Mesenchymal stem cell (in vitro differentiated cells and primary cell): ENCODE results near the gene QTRT2.

Experiments
- DNase-seq: peaks from one replicate; pipeline ENCODE4 v3.0.0-alpha.2; 2013
- H2AFZ ChIP-seq: one replicate; pipeline ENCODE4 v1.6.1; 2013; ENCODE audit warnings: low read depth, mild to moderate bottlenecking, control low read depth, inconsistent platforms, low read length, moderate library complexity
- H2AK5ac ChIP-seq: 2 replicates; pipeline ENCODE4 v1.6.1; 2013; ENCODE audit warnings: low read length, moderate library complexity, mild to moderate bottlenecking, inconsistent platforms; ENCODE audit not compliant: severe bottlenecking
- H2BK120ac ChIP-seq: one replicate; pipeline ENCODE4 v1.6.1; 2013; ENCODE audit warnings: low read depth, mild to moderate bottlenecking, inconsistent platforms, low read length, moderate library complexity
- H2BK12ac ChIP-seq, 2 experiments: one replicate each; pipeline ENCODE4 v1.6.1; 2013; ENCODE audit warnings: inconsistent platforms in 2 of 2, low read length in 2 of 2, mild to moderate bottlenecking in 2 of 2, moderate library complexity in 2 of 2, control low read depth in 1 of 2
- H2BK15ac ChIP-seq: one replicate; pipeline ENCODE4 v1.6.1; 2013; ENCODE audit warnings: mild to moderate bottlenecking, low read depth, inconsistent platforms; ENCODE audit not compliant: poor library complexity, severe bottlenecking
- H2BK5ac ChIP-seq: 2 replicates; pipeline ENCODE4 v1.6.1; 2013; ENCODE audit warnings: low read depth, mild to moderate bottlenecking, low read length, control low read depth, inconsistent platforms; ENCODE audit not compliant: poor library complexity, severe bottlenecking
- H3K14ac ChIP-seq, 2 experiments: one replicate each; pipeline ENCODE4 v1.6.1; 2013; ENCODE audit warnings: inconsistent platforms in 2 of 2, low read length in 2 of 2, control low read depth in 1 of 2, mild to moderate bottlenecking in 1 of 2, moderate library complexity in 1 of 2
- H3K18ac ChIP-seq, 2 experiments: one replicate each; pipeline ENCODE4 v1.6.1; 2013; ENCODE audit warnings: inconsistent platforms in 2 of 2, low read length in 2 of 2, control low read depth in 1 of 2, low read depth in 1 of 2, mild to moderate bottlenecking in 1 of 2
- H3K23ac ChIP-seq, 2 experiments: one replicate each; pipeline ENCODE4 v1.6.1; 2013; ENCODE audit warnings: inconsistent platforms in 2 of 2, low read length in 2 of 2, mild to moderate bottlenecking in 2 of 2, moderate library complexity in 2 of 2, control low read depth in 1 of 2
- H3K27ac ChIP-seq: 2 replicates; pipeline ENCODE4 v1.5.1; 2013; ENCODE audit warnings: mild to moderate bottlenecking, moderate library complexity, low read length, control low read depth, inconsistent platforms; ENCODE audit not compliant: poor library complexity, severe bottlenecking
- H3K27me3 ChIP-seq, 2 experiments: 2 replicates each; pipeline versions ENCODE4 v1.6.1 to v1.7.0; 2013; ENCODE audit warnings: low read length in 2 of 2, mild to moderate bottlenecking in 2 of 2, moderate library complexity in 2 of 2, control low read depth in 1 of 2, inconsistent platforms in 1 of 2; ENCODE audit not compliant: control insufficient read depth in 1 of 2, insufficient read depth in 1 of 2
- H3K36me3 ChIP-seq, 2 experiments: 2 replicates each; pipeline versions ENCODE4 v1.6.1 to v1.7.0; 2013; ENCODE audit warnings: low read length in 2 of 2, control low read depth in 1 of 2, inconsistent platforms in 1 of 2, low read depth in 1 of 2, mild to moderate bottlenecking in 1 of 2; ENCODE audit not compliant: insufficient read depth in 2 of 2, control insufficient read depth in 1 of 2
- H3K4ac ChIP-seq, 2 experiments: one replicate each; pipeline ENCODE4 v1.6.1; 2013; ENCODE audit warnings: inconsistent platforms in 2 of 2, low read length in 2 of 2, mild to moderate bottlenecking in 2 of 2, moderate library complexity in 2 of 2, control low read depth in 1 of 2, low read depth in 1 of 2
- H3K4me1 ChIP-seq: 2 replicates; pipeline ENCODE4 v1.6.1; 2013; ENCODE audit warnings: low read depth, low read length, control low read depth; ENCODE audit not compliant: control insufficient read depth, insufficient read depth
- H3K4me2 ChIP-seq: 2 replicates; pipeline ENCODE4 v1.6.1; 2013; ENCODE audit warnings: low read length, mild to moderate bottlenecking, inconsistent platforms; ENCODE audit not compliant: poor library complexity, severe bottlenecking
- H3K4me3 ChIP-seq, 2 experiments: 2 replicates each; pipeline versions ENCODE4 v1.5.1 to v1.7.0; 2013; ENCODE audit warnings: low read length in 2 of 2, mild to moderate bottlenecking in 2 of 2, control low read depth in 1 of 2, low read depth in 1 of 2; ENCODE audit not compliant: insufficient read depth in 1 of 2
- H3K79me1 ChIP-seq: replicated peaks from 2 replicates; pipeline ENCODE4 v1.6.1; 2013; ENCODE audit warnings: mild to moderate bottlenecking, control low read depth, low read length, inconsistent platforms; ENCODE audit not compliant: poor library complexity, severe bottlenecking
- H3K9ac ChIP-seq: 2 replicates; pipeline ENCODE4 v1.7.0; 2013; ENCODE audit warnings: mild to moderate bottlenecking, low read length, moderate library complexity
- H3K9me3 ChIP-seq: 2 replicates; pipeline ENCODE4 v1.7.0; 2013; ENCODE audit warnings: mild to moderate bottlenecking, low read length; ENCODE audit not compliant: control insufficient read depth
- H4K8ac ChIP-seq: one replicate; pipeline ENCODE4 v1.6.1; 2013; ENCODE audit warnings: inconsistent platforms, mild to moderate bottlenecking, low read length, moderate library complexity
- H4K91ac ChIP-seq: one replicate; pipeline ENCODE4 v1.6.1; 2013; ENCODE audit warnings: mild to moderate bottlenecking, low read length, inconsistent platforms
- WGBS: methylation state at CpG from one replicate; pipeline ENCODE4 v1.1.7; 2013; ENCODE audit warnings: mixed read lengths; 5-methylcytosine and 5-hydroxymethylcytosine counted together

Gene QTRT2

GRCh38 chr3:114060906-114061655 is 4.5 kb downstream of the QTRT2 start:
- H3K18ac ChIP-seq = no peak overlapping the region
- no peak overlapping the region for H2BK12ac ChIP-seq
- H3K14ac ChIP-seq = no peak overlapping the region
- H4K8ac ChIP-seq = no peak overlapping the region
- H3K4me3 ChIP-seq = no peak overlapping the region
- no peak overlapping the region for H3K4me2 ChIP-seq
- H2BK5ac ChIP-seq = no peak overlapping the region
- H2AK5ac ChIP-seq = no peak overlapping the region
- H2AFZ ChIP-seq = no peak overlapping the region
- no peak overlapping the region for H3K4ac ChIP-seq
- no peak overlapping the region for H3K9ac ChIP-seq
- H3K9me3 ChIP-seq = no peaks in the 10 kb centered on the region
- 91% methylated on average over 8 of the region's 8 CpGs for WGBS
- no peak for DNase-seq
- no peak overlapping the region for H3K27ac ChIP-seq
- H4K91ac ChIP-seq = no peak overlapping the region
- H3K23ac ChIP-seq = no peak overlapping the region
- H3K27me3 ChIP-seq = no peaks in the 10 kb centered on the region
- H3K36me3 ChIP-seq = peaks cover 2 to 20% of the 10 kb centered on the region in 2 experiments
- no peak overlapping the region for H2BK15ac ChIP-seq
- H3K4me1 ChIP-seq = peaks cover 4% of the 10 kb centered on the region
- peaks cover 34% of the 10 kb centered on the region for H3K79me1 ChIP-seq
- H2BK120ac ChIP-seq = peak overlapping the region; percentile 34

- WGBS = 92% methylated on average over 4 of the region's 4 CpGs
- Histone ChIP-seq H3K14ac (no peak overlapping the region), H3K9me3 (no peaks in the 10 kb centered on the region), H2AK5ac (no peak overlapping the region), H3K18ac (no peak overlapping the region), H3K9ac (no peak overlapping the region), H2BK120ac (no peak overlapping the region), H3K23ac (no peak overlapping the region), H3K79me1 (peaks cover 22% of the 10 kb centered on the region), H4K91ac (no peak overlapping the region), H3K4me2 (no peak overlapping the region), H3K36me3 (peaks cover 9 to 61% of the 10 kb centered on the region in 2 experiments), H2BK5ac (no peak overlapping the region), H3K4me1 (peaks cover 3% of the 10 kb centered on the region), H2BK12ac (no peak overlapping the region), H3K27me3 (no peaks in the 10 kb centered on the region), H3K27ac (no peak overlapping the region), H3K4me3 (no peak overlapping the region), H4K8ac (no peak overlapping the region), H2BK15ac (no peak overlapping the region), H3K4ac (no peak overlapping the region), H2AFZ (no peak overlapping the region)
- DNase-seq = no peak
These were observed 11.3 kb downstream of the QTRT2 start for GRCh38 chr3:114067804-114068203.

- Histone ChIP-seq H2BK15ac (no peak overlapping the region), H3K14ac (no peak overlapping the region), H2AFZ (no peak overlapping the region), H2BK5ac (no peak overlapping the region), H2BK120ac (no peak overlapping the region), H4K8ac (no peak overlapping the region), H3K23ac (no peak overlapping the region), H3K27ac (no peak overlapping the region), H3K4me3 (no peak overlapping the region), H3K79me1 (peaks cover 23% of the 10 kb centered on the region), H4K91ac (no peak overlapping the region), H3K18ac (no peak overlapping the region), H3K9me3 (no peaks in the 10 kb centered on the region), H2AK5ac (no peak overlapping the region), H3K4me1 (peaks cover 3% of the 10 kb centered on the region), H3K4me2 (no peak overlapping the region), H3K9ac (no peak overlapping the region), H2BK12ac (no peak overlapping the region), H3K4ac (no peak overlapping the region), H3K36me3 (peaks cover 11 to 67% of the 10 kb centered on the region in 2 experiments), H3K27me3 (no peaks in the 10 kb centered on the region)
- no peak for DNase-seq
- no CpG with 5 or more reads among the region's 4 CpGs for WGBS
These were observed 11.8 kb downstream of the QTRT2 start for GRCh38 chr3:114068336-114068735.

- Histone ChIP-seq H3K4me1 (peaks cover 2% of the 10 kb centered on the region), H3K79me1 (peaks cover 22% of the 10 kb centered on the region), H2BK12ac (no peak overlapping the region), H3K18ac (no peak overlapping the region), H2BK120ac (no peak overlapping the region), H2BK15ac (no peak overlapping the region), H3K4me2 (no peak overlapping the region), H3K27me3 (no peaks in the 10 kb centered on the region), H3K36me3 (peaks cover 23 to 89% of the 10 kb centered on the region in 2 experiments), H3K9me3 (no peaks in the 10 kb centered on the region), H4K91ac (no peak overlapping the region), H4K8ac (no peak overlapping the region), H3K9ac (no peak overlapping the region), H3K4ac (no peak overlapping the region), H3K27ac (no peak overlapping the region), H2AFZ (no peak overlapping the region), H2BK5ac (no peak overlapping the region), H3K14ac (no peak overlapping the region), H2AK5ac (no peak overlapping the region), H3K23ac (no peak overlapping the region), H3K4me3 (no peak overlapping the region)
- DNase-seq = no peak
- WGBS = 72% methylated on average over 1 of the region's 1 CpG
These were observed 15.2 kb downstream of the QTRT2 start for GRCh38 chr3:114071786-114072185.
